ENCODE data around the gene UBTF.

GRCh38 chr17:44218344-44219107 is 949 bp downstream of the UBTF start:
- TF ChIP-seq CTCF (IDR thresholded peaks at IDR 0.05) = peak; percentile 19 to 90 (median 30)
- TF ChIP-seq POLR2A (IDR thresholded peaks at IDR 0.05) = peak; percentile 45
- no peak for TF ChIP-seq EP300 (IDR thresholded peaks at IDR 0.05)

Measured in ovary (tissue), 3 donors.